GM12878 (cell line): ENCODE data around the gene TECTA. TPM values are rescaled to one million over a fixed set of nuclear protein-coding genes. Genes with fewer than 3 reads are reported as not detected.

Experiments
- ATAC-seq: fragments of 200-7000 bp; cut with Tn5 transposase; 3 replicates; pipeline ENCODE4 v1.9.1; 2020; ENCODE audit warnings: mild to moderate bottlenecking, moderate library complexity
- BruUV-seq: library from RNA; stranded (reverse); fragments of 400-500 nt; replicated peaks from 2 replicates; lab custom pipeline; 2021; lab: Mats Ljungman, UMichigan
- CTCF ChIA-PET: fragments of 300-600 bp; sonication (Branson Sonifier 250); formaldehyde crosslinking; extraction: SDS; loops from one replicate; lab custom pipeline; 2021; ENCODE audit warnings: inconsistent platforms; lab: Yijun Ruan, JAX
- POLR2A ChIA-PET: fragments of 350-600 bp; formaldehyde crosslinking; extraction: SDS; loops from one replicate; lab custom pipeline; 2021; ENCODE audit warnings: inconsistent platforms; lab: Charles Lee
- RAD21 ChIA-PET: fragments of 300-600 bp; sonication (Branson Sonifier 250); formaldehyde crosslinking; loops from one replicate; lab custom pipeline; 2023; ENCODE audit warnings: antibody characterized with exemption; ENCODE audit not compliant: unreplicated experiment; lab: Charles Lee
- SMC1A ChIA-PET: fragments of 300-600 bp; sonication (Branson Sonifier 250); formaldehyde crosslinking; loops from one replicate; lab custom pipeline; 2023; ENCODE audit not compliant: unreplicated experiment, uncharacterized antibody; lab: Charles Lee
- DNase-seq: peaks from one replicate; pipeline ENCODE4 v3.0.0-alpha.2; 2011; ENCODE audit warnings: low read depth, low spot score
- FAIRE-seq: peaks from 3 replicates; lab custom pipeline; 2011; peaks lifted over from hg19 to GRCh38; lab: Jason Lieb, UNC
- H2AFZ ChIP-seq: 2 replicates; pipeline ENCODE4 v1.6.0; 2011; ENCODE audit warnings: low read depth, low read length, control low read depth; ENCODE audit not compliant: control insufficient read depth
- H3K27ac ChIP-seq: 2 replicates; pipeline ENCODE4 v1.5.1; 2011; ENCODE audit warnings: control low read depth; ENCODE audit not compliant: control insufficient read depth, insufficient read depth
- H3K27me3 ChIP-seq, 2 experiments: replicated peaks in 1 of 2; 2 replicates each; pipeline versions ENCODE4 v1.6.0 to v1.6.1; 2011; ENCODE audit warnings: low read length in 1 of 2; ENCODE audit not compliant: control insufficient read depth in 2 of 2, insufficient read depth in 2 of 2
- H3K36me3 ChIP-seq, 2 experiments: 2 replicates each; pipeline ENCODE4 v1.5.1; 2011; ENCODE audit warnings: low read length in 1 of 2; ENCODE audit not compliant: control insufficient read depth in 2 of 2, insufficient read depth in 2 of 2
- H3K4me1 ChIP-seq: 2 replicates; pipeline ENCODE4 v1.6.1; 2011; ENCODE audit warnings: mild to moderate bottlenecking, low read length, moderate library complexity, mixed read lengths; ENCODE audit not compliant: control insufficient read depth, insufficient read depth
- H3K4me2 ChIP-seq: 2 replicates; pipeline ENCODE4 v1.6.0; 2011; ENCODE audit warnings: control low read depth; ENCODE audit not compliant: control insufficient read depth, insufficient read depth
- H3K4me3 ChIP-seq: fragments of 200-600 bp; sonication (generic); 2 replicates; pipeline ENCODE4 v1.5.1; 2016
- H3K79me2 ChIP-seq: 2 replicates; pipeline ENCODE4 v1.6.0; 2011; ENCODE audit warnings: low read length; ENCODE audit not compliant: control insufficient read depth, insufficient read depth
- H3K9ac ChIP-seq: 2 replicates; pipeline ENCODE4 v1.8.0; 2011; ENCODE audit warnings: low read length, control low read depth, mixed read lengths; ENCODE audit not compliant: control insufficient read depth, insufficient read depth
- H3K9me3 ChIP-seq: replicated peaks from 3 replicates; pipeline ENCODE4 v1.5.1; 2011; ENCODE audit warnings: mild to moderate bottlenecking, low read length; ENCODE audit not compliant: control insufficient read depth, insufficient read depth
- H4K20me1 ChIP-seq: 2 replicates; pipeline ENCODE4 v1.6.0; 2011; ENCODE audit not compliant: control insufficient read depth, insufficient read depth
- BACH1 ChIP-seq: fragments of 450-650 bp; IDR thresholded peaks from 2 replicates; pipeline ENCODE4 v1.6.1; 2017; ENCODE audit warnings: mild to moderate bottlenecking, borderline replicate concordance
- EED ChIP-seq: sonication (generic); IDR thresholded peaks from 2 replicates; pipeline ENCODE4 v1.6.1; 2016; ENCODE audit warnings: antibody characterized with exemption, low read depth
- EP300 ChIP-seq, 2 experiments: fragments of 150-350 bp in 1 of 2; IDR thresholded peaks; 2 replicates each; pipeline ENCODE4 v1.6.1; 2011 to 2012; ENCODE audit warnings: low read depth in 2 of 2, low read length in 2 of 2, borderline replicate concordance in 1 of 2, improper control_type of control experiment in 1 of 2, inconsistent platforms in 1 of 2; ENCODE audit not compliant: control insufficient read depth in 1 of 2
- GATAD2B ChIP-seq: fragments of 450-650 bp; conservative IDR thresholded peaks from 2 replicates; pipeline ENCODE4 v1.6.1; 2017; ENCODE audit warnings: low read depth, mild to moderate bottlenecking, moderate library complexity
- HCFC1 ChIP-seq: fragments of 150-350 bp; IDR thresholded peaks from 2 replicates; pipeline ENCODE4 v1.6.1; 2014; ENCODE audit warnings: low read length
- JUND ChIP-seq: IDR thresholded peaks from 2 replicates; pipeline ENCODE4 v1.6.1; 2012; ENCODE audit warnings: low read depth, mild to moderate bottlenecking, low read length, improper control_type of control experiment, moderate library complexity
- MTA2 ChIP-seq: fragments of 450-650 bp; IDR thresholded peaks from 2 replicates; pipeline ENCODE4 v1.6.1; 2016; ENCODE audit warnings: low read depth, mild to moderate bottlenecking, moderate library complexity
- PAX8 ChIP-seq: fragments of 450-650 bp; IDR thresholded peaks from 2 replicates; pipeline ENCODE4 v1.6.1; 2017; ENCODE audit warnings: mild to moderate bottlenecking, moderate library complexity
- POU2F2 ChIP-seq: IDR thresholded peaks from 3 replicates; pipeline ENCODE4 v1.6.1; 2011; ENCODE audit warnings: low read depth, mild to moderate bottlenecking, low read length, borderline replicate concordance
- RAD51 ChIP-seq: fragments of 450-650 bp; IDR thresholded peaks from 2 replicates; pipeline ENCODE4 v1.6.1; 2016; ENCODE audit warnings: moderate library complexity, mild to moderate bottlenecking, inconsistent platforms
- RUNX3 ChIP-seq: IDR thresholded peaks from 2 replicates; pipeline ENCODE4 v1.6.1; 2012; ENCODE audit warnings: low read length, inconsistent platforms
- SIN3A ChIP-seq: IDR thresholded peaks from 2 replicates; pipeline ENCODE4 v1.6.1; 2012; ENCODE audit warnings: low read depth, low read length, improper control_type of control experiment
- SMARCA5 ChIP-seq: fragments of 450-650 bp; IDR thresholded peaks from 2 replicates; pipeline ENCODE4 v1.6.1; 2017; ENCODE audit warnings: mild to moderate bottlenecking
- WRNIP1 ChIP-seq: IDR thresholded peaks from 2 replicates; pipeline ENCODE4 v1.6.1; 2011; ENCODE audit warnings: low read depth, low read length, improper control_type of control experiment, borderline replicate concordance
- ZNF24 ChIP-seq: fragments of 450-650 bp; IDR thresholded peaks from 2 replicates; pipeline ENCODE4 v1.6.1; 2017; ENCODE audit warnings: antibody characterized with exemption, mild to moderate bottlenecking
- WGBS: methylation state at CpG from one replicate; pipeline ENCODE4 v1.1.6; 2016; ENCODE audit warnings: low lambda C conversion rate; ENCODE audit not compliant: insufficient replicate concordance, insufficient coverage; ENCODE audit errors: missing lambda C conversion rate; 5-methylcytosine and 5-hydroxymethylcytosine counted together
- in situ Hi-C: fragments of 300-500 bp; cut with MboI; formaldehyde crosslinking; loops from 9 replicates; pipeline ENCODE4 v1.14.3; 2018; ENCODE audit warnings: mixed read lengths
- intact Hi-C: fragments of 100-400 bp; cut with micrococcal nuclease; formaldehyde crosslinking; loops from one replicate; pipeline ENCODE4 v1.14.2; 2022; ENCODE audit not compliant: unreplicated experiment
- polyA plus RNA-seq, 11 experiments: library from polyadenylated mRNA; depleted of rRNA in 4 of 11; unstranded in 6 of 11; stranded (reverse) in 5 of 11; fragments of >200 nt; fragmentation: Nextera tagmentation in 4 of 11; fragmentation: Illumina TruSeq in 1 of 11; extraction: Ambion mirVana in 4 of 11; extraction: Trizol in 1 of 11; gene quantifications; 1 replicate in 1 of 11; 2 replicates in 10 of 11; pipeline versions ENCODE4 v1.2.1 to v1.2.3, GENCODE V29; 2011 to 2016; ENCODE audit warnings: inconsistent platforms in 2 of 11, missing spikeins in 2 of 11, low read depth in 1 of 11
- total RNA-seq, 4 experiments: library from RNA; depleted of rRNA in 3 of 4; stranded (reverse); fragments of >200 nt in 3 of 4; fragmentation: Illumina TruSeq in 1 of 4; extraction: Trizol in 1 of 4; gene quantifications; 2 replicates each; pipeline versions ENCODE4 v1.2.1 to v1.2.3, GENCODE V29; 2013 to 2021
- TF ChIP-seq, protein P1 (sequence below): fragments of 450-650 bp; IDR thresholded peaks from 2 replicates; pipeline ENCODE4 v1.6.1; 2018; ENCODE audit warnings: mild to moderate bottlenecking, low read depth, moderate library complexity; ENCODE audit not compliant: partially characterized antibody
- TF ChIP-seq, protein P2 (sequence below), 3 experiments: IDR thresholded peaks in 2 of 3; conservative IDR thresholded peaks in 1 of 3; 2 replicates each; pipeline ENCODE4 v1.5.1; 2011; ENCODE audit warnings: low read depth in 3 of 3, low read length in 3 of 3, mild to moderate bottlenecking in 3 of 3, control low read depth in 2 of 3, moderate library complexity in 2 of 3, inconsistent platforms in 1 of 3, mixed read lengths in 1 of 3; ENCODE audit not compliant: control insufficient read depth in 2 of 3, insufficient read depth in 1 of 3; ENCODE audit errors: extremely low read depth in 1 of 3
- TF ChIP-seq, protein P3 (sequence below): IDR thresholded peaks from 2 replicates; pipeline ENCODE4 v1.6.1; 2012; ENCODE audit warnings: low read depth, low read length, improper control_type of control experiment

The TECTA gene
- total and polyA plus RNA-seq, 10 of the 15 experiments (the other 5 are each of a cell fraction or from before 2014, with no cell fraction given): under 0.01 to 0.14 (median 0.05) TPM; not detected in 1

DNA sequence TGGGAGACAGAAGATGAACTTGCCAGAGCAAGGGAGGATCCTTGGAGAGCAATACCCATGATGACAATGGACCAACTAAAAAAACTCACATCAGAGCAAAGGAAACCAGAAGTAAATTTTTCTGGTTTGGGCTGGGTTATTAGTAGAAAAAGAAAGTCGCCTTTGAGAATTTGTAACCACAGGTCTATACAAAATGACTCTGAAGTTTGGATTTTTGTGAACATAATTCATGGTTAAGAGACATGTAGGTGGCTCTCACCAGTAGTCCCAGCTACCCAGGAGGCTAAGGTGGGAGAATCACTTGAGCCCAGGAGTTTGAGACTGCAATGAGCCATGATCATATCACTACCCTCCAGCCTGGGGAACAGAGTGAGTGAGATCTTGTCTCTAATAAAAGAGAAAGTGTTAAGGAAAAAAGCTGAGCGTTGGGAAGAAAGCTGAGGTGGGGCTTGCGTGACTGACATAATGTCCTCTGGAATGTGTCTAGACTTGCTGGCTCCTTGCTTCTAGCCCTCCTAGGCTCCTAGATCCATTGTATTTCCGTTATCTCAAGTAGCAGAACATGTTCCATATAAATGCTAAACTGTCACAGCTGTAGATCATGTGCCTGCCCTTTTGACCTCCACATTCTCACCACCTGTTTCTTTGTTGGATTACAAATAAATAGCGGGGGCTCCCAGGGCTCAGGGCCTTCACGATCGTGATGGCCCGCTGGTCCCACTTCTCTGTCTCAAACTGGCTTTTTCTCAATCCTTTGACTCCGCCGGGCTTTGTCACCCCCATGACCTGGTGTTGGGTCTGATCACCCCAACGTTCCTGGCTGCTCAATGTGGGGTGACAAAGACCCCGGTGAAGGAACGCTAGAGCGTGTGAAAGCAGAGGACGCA is 135.3 kb downstream of the TECTA start:
- Histone ChIP-seq H2AFZ (peak overlapping the region; percentile 51), H3K9me3 (no peaks in the 10 kb centered on the region), H3K27me3 (no peaks in the 10 kb centered on the region), H3K4me2 (peak overlapping the region; percentile 92), H3K36me3 (no peaks in the 10 kb centered on the region), H3K9ac (peak overlapping the region; percentile 76), H3K4me3 (peak overlapping the region; percentile 57), H3K27ac (peak overlapping the region; percentile 95), H3K4me1 (peaks cover 32% of the 10 kb centered on the region), H3K79me2 (no peaks in the 10 kb centered on the region), H4K20me1 (no peaks in the 10 kb centered on the region)
- POLR2A ChIA-PET: interaction anchor here (2.4 kb wide), 1 partner anchor 56 kb away, joined by 7 read pairs; the partner anchor contains the start of gene SC5D
- DNase-seq (peak; percentile 74), ATAC-seq (peak; percentile 85), FAIRE-seq (peak; percentile 38)
- RAD21 ChIA-PET: interaction anchor here (0.7 to 2.1 kb wide), 13 partner anchors 11 to 355 kb away, joined by 3 to 9 read pairs (median 3); partner anchors contain the start of gene SC5D
- 4% methylated on average over 15 of the region's 15 CpGs for WGBS
- SMC1A ChIA-PET: interaction anchor here (0.6 to 3.4 kb wide), 12 partner anchors 9 to 308 kb away, joined by 3 to 15 read pairs (median 4); partner anchors contain the start of gene SC5D
- intact Hi-C loops: loop anchor here (2.0 to 5.0 kb wide), 3 partner anchors 131 to 354 kb away; no protein-coding TSS in a partner anchor
- in situ Hi-C loops: no loop called here
- CTCF ChIA-PET: interaction anchor here (1.2 to 3.8 kb wide), 8 partner anchors 11 to 355 kb away, joined by 3 to 19 read pairs (median 6); partner anchors contain the start of gene SC5D
- BruUV-seq: no TSS peak
- TF ChIP-seq ZNF24 (no peak), MTA2 (peak; percentile 68), RAD51 (no peak), RUNX3 (peak; percentile 96), HCFC1 (no peak), EP300 (IDR thresholded peaks at IDR 0.05; ENCODE audit: borderline replicate concordance in 1 of 2, control insufficient read depth in 1 of 2, low read depth in 2 of 2, low read length in 2 of 2) (no peak; a peak in 1 of 4 replicates), WRNIP1 (no peak), PAX8 (no peak), POU2F2 (no peak), SIN3A (no peak), EED (peak; percentile 49), JUND (no peak), GATAD2B (no peak), BACH1 (no peak), SMARCA5 (no peak)
- TF ChIP-seq, protein P1, sequence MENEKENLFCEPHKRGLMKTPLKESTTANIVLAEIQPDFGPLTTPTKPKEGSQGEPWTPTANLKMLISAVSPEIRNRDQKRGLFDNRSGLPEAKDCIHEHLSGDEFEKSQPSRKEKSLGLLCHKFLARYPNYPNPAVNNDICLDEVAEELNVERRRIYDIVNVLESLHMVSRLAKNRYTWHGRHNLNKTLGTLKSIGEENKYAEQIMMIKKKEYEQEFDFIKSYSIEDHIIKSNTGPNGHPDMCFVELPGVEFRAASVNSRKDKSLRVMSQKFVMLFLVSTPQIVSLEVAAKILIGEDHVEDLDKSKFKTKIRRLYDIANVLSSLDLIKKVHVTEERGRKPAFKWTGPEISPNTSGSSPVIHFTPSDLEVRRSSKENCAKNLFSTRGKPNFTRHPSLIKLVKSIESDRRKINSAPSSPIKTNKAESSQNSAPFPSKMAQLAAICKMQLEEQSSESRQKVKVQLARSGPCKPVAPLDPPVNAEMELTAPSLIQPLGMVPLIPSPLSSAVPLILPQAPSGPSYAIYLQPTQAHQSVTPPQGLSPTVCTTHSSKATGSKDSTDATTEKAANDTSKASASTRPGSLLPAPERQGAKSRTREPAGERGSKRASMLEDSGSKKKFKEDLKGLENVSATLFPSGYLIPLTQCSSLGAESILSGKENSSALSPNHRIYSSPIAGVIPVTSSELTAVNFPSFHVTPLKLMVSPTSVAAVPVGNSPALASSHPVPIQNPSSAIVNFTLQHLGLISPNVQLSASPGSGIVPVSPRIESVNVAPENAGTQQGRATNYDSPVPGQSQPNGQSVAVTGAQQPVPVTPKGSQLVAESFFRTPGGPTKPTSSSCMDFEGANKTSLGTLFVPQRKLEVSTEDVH: no peak
- TF ChIP-seq, protein P2, sequence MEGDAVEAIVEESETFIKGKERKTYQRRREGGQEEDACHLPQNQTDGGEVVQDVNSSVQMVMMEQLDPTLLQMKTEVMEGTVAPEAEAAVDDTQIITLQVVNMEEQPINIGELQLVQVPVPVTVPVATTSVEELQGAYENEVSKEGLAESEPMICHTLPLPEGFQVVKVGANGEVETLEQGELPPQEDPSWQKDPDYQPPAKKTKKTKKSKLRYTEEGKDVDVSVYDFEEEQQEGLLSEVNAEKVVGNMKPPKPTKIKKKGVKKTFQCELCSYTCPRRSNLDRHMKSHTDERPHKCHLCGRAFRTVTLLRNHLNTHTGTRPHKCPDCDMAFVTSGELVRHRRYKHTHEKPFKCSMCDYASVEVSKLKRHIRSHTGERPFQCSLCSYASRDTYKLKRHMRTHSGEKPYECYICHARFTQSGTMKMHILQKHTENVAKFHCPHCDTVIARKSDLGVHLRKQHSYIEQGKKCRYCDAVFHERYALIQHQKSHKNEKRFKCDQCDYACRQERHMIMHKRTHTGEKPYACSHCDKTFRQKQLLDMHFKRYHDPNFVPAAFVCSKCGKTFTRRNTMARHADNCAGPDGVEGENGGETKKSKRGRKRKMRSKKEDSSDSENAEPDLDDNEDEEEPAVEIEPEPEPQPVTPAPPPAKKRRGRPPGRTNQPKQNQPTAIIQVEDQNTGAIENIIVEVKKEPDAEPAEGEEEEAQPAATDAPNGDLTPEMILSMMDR (IDR thresholded peaks at IDR 0.05 in 2 of 3, conservative IDR thresholded peaks at IDR 0.05 in 1 of 3; ENCODE audit: control insufficient read depth in 2 of 3, extremely low read depth in 1 of 3, insufficient read depth in 1 of 3, low read depth in 3 of 3, low read length in 3 of 3): no peak
- TF ChIP-seq, protein P3, sequence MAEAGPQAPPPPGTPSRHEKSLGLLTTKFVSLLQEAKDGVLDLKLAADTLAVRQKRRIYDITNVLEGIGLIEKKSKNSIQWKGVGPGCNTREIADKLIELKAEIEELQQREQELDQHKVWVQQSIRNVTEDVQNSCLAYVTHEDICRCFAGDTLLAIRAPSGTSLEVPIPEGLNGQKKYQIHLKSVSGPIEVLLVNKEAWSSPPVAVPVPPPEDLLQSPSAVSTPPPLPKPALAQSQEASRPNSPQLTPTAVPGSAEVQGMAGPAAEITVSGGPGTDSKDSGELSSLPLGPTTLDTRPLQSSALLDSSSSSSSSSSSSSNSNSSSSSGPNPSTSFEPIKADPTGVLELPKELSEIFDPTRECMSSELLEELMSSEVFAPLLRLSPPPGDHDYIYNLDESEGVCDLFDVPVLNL: no peak
